Neural progenitor cell (in vitro differentiated cells): Measurements from ENCODE around the gene PLEKHA6.

ENCODE experiments used
- CTCF ChIP-seq: fragments of 200-600 bp; sonication (generic); IDR thresholded peaks from 2 replicates; pipeline ENCODE4 v1.5.1; 2017; ENCODE audit warnings: antibody characterized with exemption, mild to moderate bottlenecking
- EZH2 ChIP-seq: fragments of 200-600 bp; sonication (generic); IDR thresholded peaks from 2 replicates; pipeline ENCODE4 v1.6.1; 2017; ENCODE audit warnings: antibody characterized with exemption, mild to moderate bottlenecking, moderate library complexity
- EZH2phosphoT487 ChIP-seq: fragments of 200-600 bp; sonication (generic); IDR thresholded peaks from 2 replicates; pipeline ENCODE4 v1.6.1; 2017; ENCODE audit warnings: antibody characterized with exemption

- TF ChIP-seq CTCF (peak; percentile 90), EZH2 (no peak), EZH2phosphoT487 (no peak)
Observed at GRCh38 chr1:204258213-204259115, 101.3 kb downstream of the PLEKHA6 start.
